Activated CD8-positive, alpha-beta memory T cell treated with anti-CD3 and anti-CD28 coated beads, Interleukin-2, amount 50 U/mL, for 24 hours (primary cell): ENCODE results near the gene THRAP3.
"Not testable (repeated sequence)": the region's sequence is repeated elsewhere in the genome, so short reads cannot be mapped to it uniquely, and the experiment has no call there.

ENCODE experiments used
- DNase-seq: peaks from one replicate; pipeline ENCODE4 v3.0.0-alpha.2; 2020; ENCODE audit errors: extremely low read depth

Gene THRAP3

GRCh38 chr1:36247538-36247937, 23.3 kb downstream of the THRAP3 start:
- no peak for DNase-seq

- no peak for DNase-seq
Observed at GRCh38 chr1:36248250-36248894, 24.1 kb downstream of the THRAP3 start.

- no peak for DNase-seq
Observed at GRCh38 chr1:36251794-36252481, 27.7 kb downstream of the THRAP3 start.

GRCh38 chr1:36252482-36252824, 28.2 kb downstream of the THRAP3 start:
- not testable (repeated sequence) for DNase-seq

GRCh38 chr1:36253161-36253862, 29.1 kb downstream of the THRAP3 start:
- DNase-seq = no peak

GRCh38 chr1:36256558-36257374, 32.5 kb downstream of the THRAP3 start:
- DNase-seq = no peak

- DNase-seq = no peak
Observed at GRCh38 chr1:36257375-36257767, 33.1 kb downstream of the THRAP3 start.

- DNase-seq = no peak
Observed at GRCh38 chr1:36258960-36259344, 34.7 kb downstream of the THRAP3 start.

- no peak for DNase-seq
Observed at GRCh38 chr1:36268981-36269380, 44.7 kb downstream of the THRAP3 start.

GRCh38 chr1:36269408-36269838, 45.2 kb downstream of the THRAP3 start:
- no peak for DNase-seq

- DNase-seq = no peak
Observed at GRCh38 chr1:36273024-36273423, 48.8 kb downstream of the THRAP3 start.

- no peak for DNase-seq
Observed at GRCh38 chr1:36274201-36274600, 50.0 kb downstream of the THRAP3 start.

GRCh38 chr1:36276688-36277087, 52.4 kb downstream of the THRAP3 start:
- no peak for DNase-seq

- no peak for DNase-seq
Observed at GRCh38 chr1:36279110-36279788, 55.0 kb downstream of the THRAP3 start.

GRCh38 chr1:36279789-36280296, 55.6 kb downstream of the THRAP3 start:
- no peak for DNase-seq

GRCh38 chr1:36284061-36284460, 59.8 kb downstream of the THRAP3 start:
- DNase-seq = no peak

- no peak for DNase-seq
Observed at GRCh38 chr1:36284517-36284916, 60.3 kb downstream of the THRAP3 start.

- no peak for DNase-seq
Observed at GRCh38 chr1:36285443-36286101, 61.3 kb downstream of the THRAP3 start.

- DNase-seq = no peak
Observed at GRCh38 chr1:36286802-36287201, 62.6 kb downstream of the THRAP3 start.

GRCh38 chr1:36287595-36287994, 63.4 kb downstream of the THRAP3 start:
- DNase-seq = no peak

GRCh38 chr1:36295390-36295789, 71.1 kb downstream of the THRAP3 start:
- DNase-seq = no peak
